AG10803 (cell line): ENCODE measurements around the gene WDR1.

Experiments
- DNase-seq: peaks from one replicate; pipeline ENCODE4 v3.0.0; 2010; ENCODE audit warnings: low read depth
- H3K4me3 ChIP-seq: 2 replicates; pipeline ENCODE4 v1.5.1; 2011; ENCODE audit warnings: mild to moderate bottlenecking, low read length, control low read depth
- CTCF ChIP-seq: conservative IDR thresholded peaks from 2 replicates; pipeline ENCODE4 v1.5.1; 2011; ENCODE audit warnings: mild to moderate bottlenecking, low read length, control low read depth, inconsistent platforms

Gene WDR1

GRCh38 chr4:10092481-10093270 lies 23.9 kb downstream of the WDR1 start:
- no peak for TF ChIP-seq CTCF

GRCh38 chr4:10091531-10092181 lies 24.9 kb downstream of the WDR1 start:
- DNase-seq = no peak

More at GRCh38 chr4:10092481-10093270, 23.9 kb downstream of the WDR1 start:
- DNase-seq = no peak
- H3K4me3 ChIP-seq = no peak overlapping the region

GRCh38 chr4:10090467-10091250 lies 25.9 kb downstream of the WDR1 start:
- no peak for TF ChIP-seq CTCF
- no peak overlapping the region for H3K4me3 ChIP-seq
- no peak for DNase-seq

More at GRCh38 chr4:10091531-10092181, 24.9 kb downstream of the WDR1 start:
- TF ChIP-seq CTCF = no peak
- no peak overlapping the region for H3K4me3 ChIP-seq

- 0 out of 2 replicates have a peak, but pooled peaks have one; percentile 14 for TF ChIP-seq CTCF
- no peak overlapping the region for H3K4me3 ChIP-seq
- no peak for DNase-seq
Measured at GRCh38 chr4:10089346-10089745, 27.3 kb downstream of the WDR1 start.

GRCh38 chr4:10088135-10089010 lies 28.2 kb downstream of the WDR1 start:
- no peak overlapping the region for H3K4me3 ChIP-seq
- no peak for DNase-seq
- TF ChIP-seq CTCF = no peak

GRCh38 chr4:10087152-10087791 lies 29.3 kb downstream of the WDR1 start:
- no peak overlapping the region for H3K4me3 ChIP-seq
- TF ChIP-seq CTCF = no peak
- DNase-seq = no peak
